B cell (primary cell): ENCODE measurements around the gene GBP2. TPM values are rescaled to one million over a fixed set of nuclear protein-coding genes. Genes with fewer than 3 reads are reported as not detected.

Experiments used
- ATAC-seq: fragments of 200-7000 bp; cut with Tn5 transposase; one replicate; pipeline ENCODE4 v1.10.0; 2021; ENCODE audit warnings: low read depth, mild to moderate bottlenecking, moderate number of reproducible peaks, moderate library complexity
- CTCF ChIA-PET: fragments of 350-600 bp; sonication (Branson Sonifier 250); formaldehyde crosslinking; loops from one replicate; lab custom pipeline; 2021; ENCODE audit warnings: antibody characterized with exemption, inconsistent platforms; lab: Charles Lee
- POLR2A ChIA-PET: fragments of 350-600 bp; sonication (Branson Sonifier 250); formaldehyde crosslinking; loops from one replicate; lab custom pipeline; 2021; ENCODE audit warnings: antibody characterized with exemption; lab: Charles Lee
- DNase-seq: peaks from one replicate; pipeline ENCODE4 v3.0.0; 2013
- H2AFZ ChIP-seq: 2 replicates; pipeline ENCODE4 v1.6.1; 2012; ENCODE audit warnings: mild to moderate bottlenecking, low read depth, low read length; ENCODE audit not compliant: insufficient read depth, poor library complexity, severe bottlenecking
- H3K27ac ChIP-seq, 2 donors: 1 replicate in 1 of 2; 2 replicates in 1 of 2; pipeline ENCODE4 v1.5.1; 2012 to 2013; ENCODE audit warnings: low read length in 2 of 2, mild to moderate bottlenecking in 2 of 2, moderate library complexity in 1 of 2
- H3K27me3 ChIP-seq, 4 experiments: fragments of 200-600 bp in 1 of 4; sonication (generic) in 1 of 4; replicated peaks in 1 of 4; 1 replicate in 2 of 4; 2 replicates in 2 of 4; pipeline versions ENCODE4 v1.6.1 to v1.7.0; 2013 to 2016; ENCODE audit warnings: low read length in 3 of 4, mild to moderate bottlenecking in 2 of 4, mixed read lengths in 1 of 4, moderate library complexity in 1 of 4; ENCODE audit not compliant: insufficient read depth in 4 of 4, control insufficient read depth in 3 of 4; ENCODE audit errors: control extremely low read depth in 1 of 4
- H3K36me3 ChIP-seq, 2 experiments: replicated peaks in 1 of 2; 1 replicate in 1 of 2; 2 replicates in 1 of 2; pipeline versions ENCODE4 v1.6.1 to v1.7.1; 2013; ENCODE audit warnings: low read length in 1 of 2; ENCODE audit not compliant: insufficient read depth in 2 of 2, control insufficient read depth in 1 of 2; ENCODE audit errors: control extremely low read depth in 1 of 2, extremely low read depth in 1 of 2
- H3K4me1 ChIP-seq, 2 donors: fragments of 200-600 bp in 1 of 2; sonication (generic) in 1 of 2; 1 replicate in 1 of 2; 2 replicates in 1 of 2; pipeline versions ENCODE4 v1.5.1 to v1.6.1; 2013 to 2017; ENCODE audit warnings: low read length in 2 of 2; ENCODE audit not compliant: control insufficient read depth in 2 of 2, insufficient read depth in 2 of 2
- H3K4me2 ChIP-seq: replicated peaks from 2 replicates; pipeline ENCODE3; 2012; ENCODE audit warnings: mild to moderate bottlenecking, low read depth, low read length; ENCODE audit not compliant: poor library complexity, severe bottlenecking
- H3K4me3 ChIP-seq, 5 experiments: fragments of 200-600 bp in 1 of 5; sonication (generic) in 1 of 5; 1 replicate in 3 of 5; 2 replicates in 2 of 5; pipeline versions ENCODE4 v1.5.1 to v1.7.0; 2011 to 2016; ENCODE audit warnings: low read length in 4 of 5, mild to moderate bottlenecking in 4 of 5, low read depth in 2 of 5, control low read depth in 1 of 5, moderate library complexity in 1 of 5; ENCODE audit not compliant: insufficient read depth in 1 of 5; ENCODE audit errors: control extremely low read depth in 1 of 5, extremely low read depth in 1 of 5
- H3K79me2 ChIP-seq: fragments of 200-600 bp; sonication (generic); one replicate; pipeline ENCODE4 v1.6.0; 2016; ENCODE audit warnings: low read length; ENCODE audit not compliant: control insufficient read depth, insufficient read depth
- H3K9ac ChIP-seq: fragments of 200-600 bp; sonication (generic); 2 replicates; pipeline ENCODE4 v1.6.1; 2017; ENCODE audit warnings: mild to moderate bottlenecking, low read length, moderate library complexity
- H3K9me3 ChIP-seq, 3 donors: one replicate each; pipeline versions ENCODE4 v1.6.1 to v1.7.1; 2013; ENCODE audit warnings: low read length in 2 of 3; ENCODE audit not compliant: control insufficient read depth in 2 of 3, insufficient read depth in 1 of 3; ENCODE audit errors: control extremely low read depth in 1 of 3
- H4K20me1 ChIP-seq: 2 replicates; pipeline ENCODE4 v1.6.0; 2012; ENCODE audit warnings: mild to moderate bottlenecking, low read length; ENCODE audit not compliant: insufficient read depth, control insufficient read depth, poor library complexity, severe bottlenecking
- H3K27ac Mint-ChIP-seq: one replicate; pipeline ENCODE4 v1.8.0; 2021; ENCODE audit warnings: mixed read lengths
- H3K27me3 Mint-ChIP-seq: one replicate; pipeline ENCODE4 v1.8.0; 2021; ENCODE audit warnings: mixed read lengths
- H3K4me1 Mint-ChIP-seq: one replicate; pipeline ENCODE4 v1.8.0; 2021; ENCODE audit warnings: mixed read lengths
- H3K4me3 Mint-ChIP-seq: one replicate; pipeline ENCODE4 v1.8.0; 2021; ENCODE audit warnings: mixed read lengths
- H3K9me3 Mint-ChIP-seq: one replicate; pipeline ENCODE4 v1.8.0; 2022; ENCODE audit warnings: mixed read lengths; ENCODE audit not compliant: insufficient read depth
- EZH2 ChIP-seq: IDR thresholded peaks from 2 replicates; pipeline ENCODE4 v1.6.1; 2012; ENCODE audit warnings: borderline replicate concordance, low read depth, mild to moderate bottlenecking, moderate library complexity, low read length; ENCODE audit not compliant: insufficient read depth, poor library complexity, severe bottlenecking
- WGBS: methylation state at CpG from one replicate; pipeline ENCODE4 v1.1.5; 2013; ENCODE audit warnings: missing lambda C conversion rate; ENCODE audit not compliant: insufficient coverage; 5-methylcytosine and 5-hydroxymethylcytosine counted together
- intact Hi-C: fragments of 100-400 bp; cut with micrococcal nuclease; formaldehyde crosslinking; loops from one replicate; pipeline ENCODE4 v1.10.0; 2022
- polyA plus RNA-seq: library from polyadenylated mRNA; depleted of rRNA; stranded (reverse); fragments of >200 nt; gene quantifications from 2 replicates; pipeline ENCODE4 v1.2.3, GENCODE V29; 2012
- total RNA-seq, 2 donors: library from RNA; stranded (reverse); fragments of 120-200 nt in 1 of 2; gene quantifications; 1 replicate in 1 of 2; 2 replicates in 1 of 2; pipeline versions ENCODE4 v1.2.3 to v1.2.4, GENCODE V29; 2013 to 2022
- TF ChIP-seq, protein P1 (sequence below): fragments of 200-600 bp; IDR thresholded peaks from one replicate; pipeline ENCODE4 v1.8.0; 2022; ENCODE audit warnings: antibody characterized with exemption, mild to moderate bottlenecking

The GBP2 gene
- total and polyA plus RNA-seq, 2 donors (not counting 1 experiment from before 2014, with no cell fraction given): 8.2 to 31.9 TPM

GRCh38 chr1:89172468-89173143 lies 46.7 kb upstream of the GBP2 start:
- Histone ChIP-seq H3K4me2 (no peak overlapping the region), H3K27ac (no peak overlapping the region), H4K20me1 (no peaks in the 10 kb centered on the region), H3K9me3 (no peaks in the 10 kb centered on the region), H3K9ac (no peak overlapping the region), H3K4me1 (no peaks in the 10 kb centered on the region), H2AFZ (no peak overlapping the region), H3K27me3 (no peaks in the 10 kb centered on the region), H3K79me2 (no peaks in the 10 kb centered on the region), H3K4me3 (no peak overlapping the region), H3K36me3 (no peaks in the 10 kb centered on the region)
- WGBS: no CpG with 5 or more reads among the region's 4 CpGs
- H3K4me1 Mint-ChIP-seq: peaks cover 6% of the 10 kb centered on the region
- POLR2A ChIA-PET: no interaction called here
- CTCF ChIA-PET: no interaction called here
- no peaks in the 10 kb centered on the region for H3K9me3 Mint-ChIP-seq
- H3K4me3 Mint-ChIP-seq: no peak overlapping the region
- no peak overlapping the region for H3K27ac Mint-ChIP-seq
- no peak for TF ChIP-seq EZH2
- TF ChIP-seq, protein P1, sequence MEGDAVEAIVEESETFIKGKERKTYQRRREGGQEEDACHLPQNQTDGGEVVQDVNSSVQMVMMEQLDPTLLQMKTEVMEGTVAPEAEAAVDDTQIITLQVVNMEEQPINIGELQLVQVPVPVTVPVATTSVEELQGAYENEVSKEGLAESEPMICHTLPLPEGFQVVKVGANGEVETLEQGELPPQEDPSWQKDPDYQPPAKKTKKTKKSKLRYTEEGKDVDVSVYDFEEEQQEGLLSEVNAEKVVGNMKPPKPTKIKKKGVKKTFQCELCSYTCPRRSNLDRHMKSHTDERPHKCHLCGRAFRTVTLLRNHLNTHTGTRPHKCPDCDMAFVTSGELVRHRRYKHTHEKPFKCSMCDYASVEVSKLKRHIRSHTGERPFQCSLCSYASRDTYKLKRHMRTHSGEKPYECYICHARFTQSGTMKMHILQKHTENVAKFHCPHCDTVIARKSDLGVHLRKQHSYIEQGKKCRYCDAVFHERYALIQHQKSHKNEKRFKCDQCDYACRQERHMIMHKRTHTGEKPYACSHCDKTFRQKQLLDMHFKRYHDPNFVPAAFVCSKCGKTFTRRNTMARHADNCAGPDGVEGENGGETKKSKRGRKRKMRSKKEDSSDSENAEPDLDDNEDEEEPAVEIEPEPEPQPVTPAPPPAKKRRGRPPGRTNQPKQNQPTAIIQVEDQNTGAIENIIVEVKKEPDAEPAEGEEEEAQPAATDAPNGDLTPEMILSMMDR: no peak
- intact Hi-C loops: no loop called here
- DNase-seq (no peak), ATAC-seq (no peak)
- H3K27me3 Mint-ChIP-seq: no peaks in the 10 kb centered on the region

DNA sequence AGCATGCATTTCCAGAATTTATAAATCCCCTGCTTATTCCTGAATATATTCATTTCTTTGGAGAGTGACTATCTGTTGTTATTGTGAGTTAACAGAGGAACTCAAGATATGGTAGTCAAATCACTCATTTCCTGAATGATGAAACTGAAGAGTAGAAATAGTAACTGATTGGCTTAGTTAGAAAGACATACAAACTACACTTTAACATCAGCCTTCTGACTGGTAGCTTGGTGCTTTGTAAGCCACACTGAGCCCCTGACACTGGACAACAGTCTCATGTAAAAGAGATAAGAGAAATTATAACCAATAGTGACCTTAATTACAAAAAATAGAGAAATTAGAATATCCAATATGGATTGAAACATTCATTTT lies 45.1 kb upstream of the GBP2 start:
- no peaks in the 10 kb centered on the region for H3K4me1 ChIP-seq
- no peaks in the 10 kb centered on the region for H3K9me3 ChIP-seq
- no peaks in the 10 kb centered on the region for H3K27me3 Mint-ChIP-seq
- TF ChIP-seq, protein P1: no peak
- TF ChIP-seq EZH2: no peak
- no peaks in the 10 kb centered on the region for H3K9me3 Mint-ChIP-seq
- DNase-seq (no peak), ATAC-seq (no peak)
- no peak overlapping the region for H3K4me3 ChIP-seq
- intact Hi-C loops: no loop called here
- H3K27me3 ChIP-seq: no peaks in the 10 kb centered on the region
- no peak overlapping the region for H3K27ac ChIP-seq
- no peak overlapping the region for H3K4me3 Mint-ChIP-seq
- H2AFZ ChIP-seq: no peak overlapping the region
- no peak overlapping the region for H3K9ac ChIP-seq
- no peak overlapping the region for H3K27ac Mint-ChIP-seq
- no peak overlapping the region for H3K4me2 ChIP-seq
- H3K36me3 ChIP-seq: no peaks in the 10 kb centered on the region
- ChIA-PET POLR2A (no interaction called here), CTCF (no interaction called here)
- H3K4me1 Mint-ChIP-seq: peaks cover 9% of the 10 kb centered on the region
- no peaks in the 10 kb centered on the region for H4K20me1 ChIP-seq
- H3K79me2 ChIP-seq: no peaks in the 10 kb centered on the region
